SH-SY5Y (cell line): ENCODE results near the gene PLRG1.

ENCODE experiments used
- GATA2 ChIP-seq: IDR thresholded peaks from 2 replicates; pipeline ENCODE4 v1.6.1; 2011; ENCODE audit warnings: mild to moderate bottlenecking, low read depth, low read length
- GATA3 ChIP-seq: IDR thresholded peaks from 2 replicates; pipeline ENCODE4 v1.6.1; 2011; ENCODE audit warnings: low read depth, mild to moderate bottlenecking, low read length, moderate library complexity

GRCh38 chr4:154569028-154569427, 18.8 kb upstream of the PLRG1 start:
- TF ChIP-seq GATA2 (no peak), GATA3 (no peak)
